HS-27A (cell line): Measurements from ENCODE around the gene ZBTB16.

Experiments used
- DNase-seq: peaks from one replicate; pipeline ENCODE4 v3.0.0-alpha.2; 2012; ENCODE audit warnings: low read depth, missing footprints

ZBTB16 gene

GRCh38 chr11:114130629-114131277 lies 71.2 kb downstream of the ZBTB16 start:
- no peak for DNase-seq

DNA sequence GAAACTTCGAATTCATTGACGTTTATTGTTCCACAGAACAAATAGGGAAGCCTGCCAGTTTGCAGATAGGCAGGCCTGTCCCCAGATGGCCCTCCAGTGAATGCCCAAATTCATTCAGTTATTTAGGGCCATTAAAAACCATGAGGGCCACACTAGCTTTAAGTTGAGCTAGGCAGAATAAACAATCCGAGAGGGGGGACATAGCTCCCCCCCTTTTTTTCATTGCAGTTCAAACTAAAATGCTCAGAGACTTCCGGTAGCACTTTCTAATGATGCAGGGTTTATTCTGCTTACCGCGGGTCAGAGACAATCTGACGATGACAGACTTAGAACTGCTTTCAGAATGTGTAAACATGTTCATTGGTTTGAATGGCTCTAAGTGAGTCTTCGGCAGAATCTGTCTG lies 72.0 kb downstream of the ZBTB16 start:
- no peak for DNase-seq

- no peak for DNase-seq
Measured at GRCh38 chr11:114132417-114132816, 72.9 kb downstream of the ZBTB16 start.

- no peak for DNase-seq
Measured at GRCh38 chr11:114132944-114133394, 73.5 kb downstream of the ZBTB16 start.

GRCh38 chr11:114133548-114134329 lies 74.2 kb downstream of the ZBTB16 start:
- DNase-seq = no peak

DNA sequence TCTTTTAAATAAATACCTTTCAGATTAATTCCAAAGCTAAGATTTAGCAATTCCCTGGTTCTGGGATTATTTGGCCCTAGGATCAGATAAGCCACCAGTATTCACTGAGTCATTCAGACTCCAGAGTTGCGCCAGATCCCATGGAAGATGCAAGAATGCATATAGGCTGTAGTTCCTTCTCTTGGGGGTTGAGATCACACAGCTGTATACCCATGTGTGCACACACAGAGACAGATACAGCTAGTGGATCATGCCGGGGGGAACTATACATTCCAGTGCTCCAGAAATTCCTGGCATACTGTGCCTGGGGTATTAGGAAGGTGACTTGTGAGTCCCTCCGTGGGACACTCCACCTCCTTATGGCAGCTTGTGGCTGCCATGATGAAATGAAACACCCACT lies 75.4 kb downstream of the ZBTB16 start:
- DNase-seq = no peak

DNA sequence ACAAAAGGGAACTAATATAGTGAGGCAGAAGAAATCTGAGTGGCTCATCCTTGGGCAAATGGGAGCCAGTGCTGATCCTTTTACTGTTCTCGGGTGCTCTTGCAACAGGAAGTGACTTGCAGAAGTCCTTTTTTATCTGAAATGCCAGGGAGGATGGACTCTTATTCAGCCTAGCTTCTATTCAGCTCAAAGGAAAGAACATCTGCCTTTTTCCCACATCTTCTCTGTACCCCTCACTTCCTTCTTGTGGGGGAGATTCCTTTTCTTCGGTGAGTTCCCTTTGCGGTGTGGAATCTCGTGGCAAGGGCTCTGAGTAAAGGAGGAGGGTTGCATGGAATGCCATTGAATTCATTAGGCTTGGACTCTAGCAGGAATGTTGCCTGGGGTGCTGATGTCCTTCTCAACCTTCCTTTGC lies 76.2 kb downstream of the ZBTB16 start:
- no peak for DNase-seq

DNA sequence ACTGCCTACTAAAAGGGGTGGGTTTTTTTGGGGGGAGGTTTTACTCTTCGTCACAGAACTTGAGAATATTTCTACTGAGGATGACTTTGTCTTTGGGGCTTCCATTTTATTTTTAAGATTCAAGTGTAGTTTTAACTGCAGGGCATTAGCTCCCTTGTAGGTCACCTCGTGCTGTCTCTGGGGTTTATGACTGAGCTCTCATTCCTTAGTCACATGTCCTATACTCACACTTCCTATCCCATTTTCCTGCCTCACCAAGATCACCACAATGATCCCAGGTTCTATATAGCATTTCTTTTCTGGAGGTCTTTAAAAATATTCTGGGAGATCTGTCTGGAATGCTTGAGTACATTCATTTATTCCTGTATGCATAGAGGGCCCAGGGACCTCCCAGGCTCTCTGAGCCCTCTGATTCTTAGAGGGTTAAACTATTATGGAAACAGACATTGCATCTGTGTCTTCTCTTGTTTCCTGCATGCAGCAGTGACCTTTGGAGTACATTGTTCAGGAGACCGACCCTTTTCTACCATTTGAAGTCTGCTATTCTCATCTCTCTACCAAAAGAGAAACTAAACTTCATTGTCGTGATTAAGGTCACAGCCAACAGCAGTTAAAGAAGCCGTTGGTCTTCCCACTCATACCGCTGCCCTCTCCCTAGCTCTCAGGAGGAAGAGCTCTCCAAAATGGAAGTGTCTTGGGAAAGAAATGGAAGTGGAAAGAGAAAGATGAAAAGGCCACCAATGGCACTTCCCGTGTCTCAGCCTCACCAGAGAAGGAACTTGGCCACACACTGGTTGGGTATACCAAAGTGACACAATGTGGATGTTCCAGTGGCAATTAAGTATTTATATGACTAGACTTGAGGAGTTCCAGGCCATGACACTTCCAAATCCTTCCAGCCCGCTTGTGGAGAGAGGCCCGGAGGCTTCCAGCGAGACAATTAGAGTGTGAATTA lies 77.5 kb downstream of the ZBTB16 start:
- DNase-seq = no peak

- no peak for DNase-seq
Measured at GRCh38 chr11:114137838-114138237, 78.3 kb downstream of the ZBTB16 start.

- DNase-seq = no peak
Measured at GRCh38 chr11:114138411-114138810, 78.9 kb downstream of the ZBTB16 start.

GRCh38 chr11:114140826-114141225 lies 81.3 kb downstream of the ZBTB16 start:
- DNase-seq = no peak

DNA sequence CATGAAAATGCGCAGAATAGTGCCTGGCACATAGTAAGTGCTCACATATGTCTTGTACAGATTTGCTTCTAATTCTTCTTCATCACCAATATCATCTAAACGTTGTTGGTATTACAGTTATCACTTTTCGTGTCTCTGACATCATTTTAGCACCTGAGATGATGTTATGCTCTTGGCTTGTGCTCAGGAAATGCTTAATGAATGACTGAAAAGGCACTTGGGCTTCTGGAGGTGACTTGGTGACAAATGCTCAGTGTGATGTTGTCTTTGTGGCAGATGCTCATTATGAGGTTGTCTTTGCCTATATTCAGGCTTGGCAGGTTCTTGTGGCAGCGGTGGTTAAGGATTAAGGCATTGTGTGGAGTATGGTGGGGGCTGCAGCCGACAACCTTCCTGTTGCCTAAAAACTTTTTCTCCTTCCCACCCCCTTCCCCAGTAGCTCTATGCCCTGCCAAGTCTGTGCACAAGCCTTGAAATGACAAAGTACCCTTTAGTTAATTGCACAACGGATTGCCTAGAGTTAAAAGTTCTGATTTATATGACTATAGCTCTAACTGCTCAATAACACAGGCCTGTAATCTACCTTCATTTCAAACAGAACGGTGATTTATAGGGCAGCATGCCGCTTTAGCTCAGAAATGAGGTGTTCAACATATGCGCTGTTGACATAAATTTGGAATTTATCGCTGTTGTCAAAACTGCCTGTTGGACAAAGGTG lies 82.5 kb downstream of the ZBTB16 start:
- no peak for DNase-seq

- no peak for DNase-seq
Measured at GRCh38 chr11:114142707-114143106, 83.2 kb downstream of the ZBTB16 start.

GRCh38 chr11:114145166-114145775 lies 85.8 kb downstream of the ZBTB16 start:
- no peak for DNase-seq

- DNase-seq = no peak
Measured at GRCh38 chr11:114147375-114148012, 88.0 kb downstream of the ZBTB16 start.

DNA sequence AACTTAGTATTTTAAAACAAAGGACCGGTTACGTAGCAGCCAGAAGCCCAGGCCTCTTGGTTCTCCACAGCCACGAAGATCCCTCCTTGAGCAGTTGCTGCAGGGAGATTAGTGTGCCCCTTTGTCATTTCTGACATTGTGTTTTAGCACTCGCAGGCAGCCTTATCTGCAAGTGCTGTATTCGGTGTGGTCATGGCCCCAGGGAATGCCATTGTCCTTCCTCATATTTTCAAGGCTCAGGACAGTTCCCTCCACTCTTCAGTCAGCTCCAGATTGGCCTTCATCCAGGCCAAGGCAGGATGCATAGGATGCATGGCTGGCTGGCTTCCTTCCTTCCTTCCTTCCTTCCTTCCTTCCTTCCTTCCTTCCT lies 88.5 kb downstream of the ZBTB16 start:
- DNase-seq = no peak

DNA sequence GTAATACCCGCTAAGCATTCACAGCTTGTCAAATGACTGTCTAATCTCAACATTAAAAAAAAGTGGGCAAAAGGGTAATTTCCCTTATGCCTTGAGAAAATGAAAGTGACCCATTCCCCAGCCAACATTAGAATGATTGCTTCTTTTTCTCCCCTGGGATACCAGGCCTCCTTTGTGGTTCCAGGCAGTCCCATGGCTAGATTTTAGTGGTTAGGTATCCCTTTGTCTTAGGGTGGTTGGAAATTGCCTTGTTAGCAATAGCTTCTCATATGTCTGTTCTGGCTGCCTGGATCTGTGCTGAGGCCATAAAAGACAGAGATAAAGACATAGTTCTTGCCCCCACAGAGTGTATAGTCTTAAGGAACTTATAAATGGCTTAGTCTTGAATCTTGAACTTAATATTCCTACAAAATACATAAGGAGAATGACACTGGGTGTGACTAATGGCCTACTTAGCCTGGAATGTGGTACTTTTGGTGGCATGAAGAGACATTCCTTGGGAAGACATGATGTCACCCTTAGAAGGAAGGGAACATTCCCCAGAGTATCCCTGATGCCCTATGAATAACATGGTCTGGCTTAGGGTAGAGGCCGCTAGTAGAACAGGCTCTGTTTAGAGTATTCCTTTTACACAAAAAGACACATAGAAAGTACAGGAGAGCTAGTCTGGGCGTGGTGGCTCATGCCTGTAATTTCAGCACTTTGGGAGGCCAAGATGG lies 90.3 kb downstream of the ZBTB16 start:
- no peak for DNase-seq

DNA sequence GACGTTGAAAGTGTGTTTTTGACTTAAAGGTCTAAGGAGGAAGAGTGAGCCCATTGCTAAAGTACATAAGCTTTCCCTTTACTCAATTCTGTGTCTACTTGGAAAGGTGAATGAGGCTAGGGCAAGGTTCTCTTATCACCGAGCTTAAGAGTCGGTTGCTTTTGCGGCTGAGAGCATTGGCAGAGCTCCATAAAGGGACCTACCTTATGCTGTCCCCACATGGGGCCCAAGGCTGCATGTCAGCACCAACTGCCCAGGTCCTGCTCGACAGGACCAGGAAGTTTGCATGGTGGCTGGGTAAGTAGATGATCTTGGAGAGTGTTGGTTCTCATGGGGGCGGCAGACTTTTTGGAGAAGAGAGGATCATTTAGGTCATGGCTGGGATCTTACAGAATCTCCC lies 91.2 kb downstream of the ZBTB16 start:
- DNase-seq = no peak

GRCh38 chr11:114151631-114152030 lies 92.1 kb downstream of the ZBTB16 start:
- no peak for DNase-seq

DNA sequence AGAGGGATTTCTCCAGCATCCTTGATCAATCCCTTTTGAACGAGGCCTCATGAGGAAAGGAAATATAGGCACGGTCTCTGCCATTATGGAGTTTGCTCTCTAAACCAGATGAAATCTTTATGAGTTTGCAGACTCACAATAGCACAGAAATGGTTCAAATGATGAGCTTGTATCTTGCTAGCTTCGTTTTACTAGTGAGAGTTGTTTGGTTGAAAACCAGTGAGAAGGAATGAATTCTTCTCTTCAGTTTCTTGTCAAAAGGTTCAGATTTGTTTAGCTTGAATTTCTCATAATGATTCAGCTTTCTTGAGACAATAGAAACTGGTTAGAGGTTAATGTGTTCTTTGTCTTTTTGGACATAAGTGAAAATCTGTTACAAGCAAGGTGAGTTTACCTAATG lies 92.7 kb downstream of the ZBTB16 start:
- no peak for DNase-seq
